ENCODE results near the gene VMA21.
A peak's percentile ranks its signal among the peaks of the same experiment; 100 is the strongest.

VMA21 gene
- total RNA-seq, result 29.6 to 183 (median 112) reads per million in 9 experiments

GRCh38 chrX:151396825-151397740, at the start of gene VMA21:
VMA21 (plus strand) TSS chrX:151397206; CDS start chrX:151397309, 103 bp downstream.
- Mint-ChIP-seq H3K27ac (peak within 1 kb of the TSS; percentile 93 to 95), H3K36me3 (ENCODE audit: insufficient read depth) (peaks cover 13% of the 10 kb centered on the region), H3K9me3 (no peaks in the 10 kb centered on the region), H3K4me3 (peak within 1 kb of the TSS; percentile 79 to 81), H3K4me1 (ENCODE audit: low read depth in 2 of 2) (peaks cover 33 to 48% of the 10 kb centered on the region in 2 donors), H3K27me3 (no peaks in the 10 kb centered on the region)
- DNase-seq (peak; percentile 68 to 78 (median 69)), ATAC-seq (replicated peaks) (peak; percentile 77)

- H3K27ac Mint-ChIP-seq, result no peak overlapping the region
- no peaks in the 10 kb centered on the region for H3K9me3 Mint-ChIP-seq
- no peak for DNase-seq
- peaks cover 0 to 6% of the 10 kb centered on the region in 2 donors for H3K4me1 Mint-ChIP-seq (ENCODE audit: low read depth in 2 of 2)
- no peaks in the 10 kb centered on the region for H3K36me3 Mint-ChIP-seq (ENCODE audit: insufficient read depth)
- H3K27me3 Mint-ChIP-seq, result peaks cover 15 to 18% of the 10 kb centered on the region in 2 donors
- no peak for ATAC-seq (replicated peaks)
- H3K4me3 Mint-ChIP-seq, result no peak overlapping the region
Observed at GRCh38 chrX:151359341-151359740, 37.7 kb upstream of the VMA21 start.

GRCh38 chrX:151359931-151360871, 36.8 kb upstream of the VMA21 start:
- peak; percentile 21 to 32 (median 23) for DNase-seq
- Mint-ChIP-seq H3K27ac (no peak overlapping the region), H3K9me3 (no peaks in the 10 kb centered on the region), H3K27me3 (peaks cover 13 to 15% of the 10 kb centered on the region in 2 donors), H3K36me3 (ENCODE audit: insufficient read depth) (no peaks in the 10 kb centered on the region), H3K4me1 (ENCODE audit: low read depth in 2 of 2) (peaks cover 0 to 6% of the 10 kb centered on the region in 2 donors), H3K4me3 (peak overlapping the region; percentile 60 to 68)
- ATAC-seq (replicated peaks), result peak; percentile 73

- Mint-ChIP-seq H3K27ac (no peak overlapping the region), H3K27me3 (peaks cover 12 to 23% of the 10 kb centered on the region in 2 donors), H3K36me3 (ENCODE audit: insufficient read depth) (no peaks in the 10 kb centered on the region), H3K9me3 (no peaks in the 10 kb centered on the region), H3K4me3 (no peak overlapping the region), H3K4me1 (ENCODE audit: low read depth in 2 of 2) (peaks cover 0 to 6% of the 10 kb centered on the region in 2 donors)
- DNase-seq (no peak), ATAC-seq (replicated peaks) (no peak)
Observed at GRCh38 chrX:151363316-151363715, 33.7 kb upstream of the VMA21 start.

GRCh38 chrX:151365579-151365978, 31.4 kb upstream of the VMA21 start:
- no peak for DNase-seq
- Mint-ChIP-seq H3K4me1 (ENCODE audit: low read depth in 2 of 2) (no peaks in the 10 kb centered on the region), H3K36me3 (ENCODE audit: insufficient read depth) (no peaks in the 10 kb centered on the region), H3K27me3 (peaks cover 14 to 20% of the 10 kb centered on the region in 2 donors), H3K27ac (no peak overlapping the region), H3K9me3 (no peaks in the 10 kb centered on the region), H3K4me3 (no peak overlapping the region)
- no peak for ATAC-seq (replicated peaks)

- H3K4me1 Mint-ChIP-seq (ENCODE audit: low read depth in 2 of 2), result peaks cover 0 to 2% of the 10 kb centered on the region in 2 donors
- peaks cover 24 to 29% of the 10 kb centered on the region in 2 donors for H3K27me3 Mint-ChIP-seq
- no peak overlapping the region for H3K27ac Mint-ChIP-seq
- ATAC-seq (replicated peaks), result peak; percentile 39
- no peak overlapping the region for H3K4me3 Mint-ChIP-seq
- no peaks in the 10 kb centered on the region for H3K9me3 Mint-ChIP-seq
- no peak for DNase-seq
- H3K36me3 Mint-ChIP-seq (ENCODE audit: insufficient read depth), result no peaks in the 10 kb centered on the region
Observed at GRCh38 chrX:151370906-151371305, 26.1 kb upstream of the VMA21 start.

- Mint-ChIP-seq H3K36me3 (ENCODE audit: insufficient read depth) (no peaks in the 10 kb centered on the region), H3K27me3 (peaks cover 0 to 9% of the 10 kb centered on the region in 2 donors), H3K27ac (no peak overlapping the region), H3K9me3 (no peaks in the 10 kb centered on the region), H3K4me3 (no peak overlapping the region), H3K4me1 (ENCODE audit: low read depth in 2 of 2) (no peaks in the 10 kb centered on the region)
- DNase-seq (no peak), ATAC-seq (replicated peaks) (no peak)
Observed at GRCh38 chrX:151384807-151385206, 12.2 kb upstream of the VMA21 start.

GRCh38 chrX:151386838-151387459, 10.1 kb upstream of the VMA21 start:
- no peak for DNase-seq
- no peak for ATAC-seq (replicated peaks)
- no peaks in the 10 kb centered on the region for H3K36me3 Mint-ChIP-seq (ENCODE audit: insufficient read depth)

GRCh38 chrX:151391722-151392121, 5.3 kb upstream of the VMA21 start:
- no peak overlapping the region for H3K4me3 Mint-ChIP-seq
- peaks cover 11 to 12% of the 10 kb centered on the region in 2 donors for H3K4me1 Mint-ChIP-seq (ENCODE audit: low read depth in 2 of 2)
- no peaks in the 10 kb centered on the region for H3K9me3 Mint-ChIP-seq
- peak overlapping the region; percentile 89 to 95 for H3K27ac Mint-ChIP-seq
- DNase-seq (no peak), ATAC-seq (replicated peaks) (no peak)
- peaks cover 12% of the 10 kb centered on the region for H3K36me3 Mint-ChIP-seq (ENCODE audit: insufficient read depth)
- H3K27me3 Mint-ChIP-seq, result no peaks in the 10 kb centered on the region

More at GRCh38 chrX:151386838-151387459, 10.1 kb upstream of the VMA21 start:
- H3K4me1 Mint-ChIP-seq (ENCODE audit: low read depth in 2 of 2), result no peaks in the 10 kb centered on the region
- no peak overlapping the region for H3K27ac Mint-ChIP-seq
- H3K27me3 Mint-ChIP-seq, result peaks cover 0 to 9% of the 10 kb centered on the region in 2 donors
- no peaks in the 10 kb centered on the region for H3K9me3 Mint-ChIP-seq
- H3K4me3 Mint-ChIP-seq, result no peak overlapping the region

- Mint-ChIP-seq H3K36me3 (ENCODE audit: insufficient read depth) (peaks cover 13% of the 10 kb centered on the region), H3K27me3 (no peaks in the 10 kb centered on the region), H3K9me3 (no peaks in the 10 kb centered on the region), H3K27ac (peak overlapping the region; percentile 94 to 95), H3K4me1 (ENCODE audit: low read depth in 2 of 2) (peaks cover 20 to 21% of the 10 kb centered on the region in 2 donors), H3K4me3 (peak overlapping the region; percentile 74 to 82)
- DNase-seq, result peak; percentile 61 to 65 (median 64)
- ATAC-seq (replicated peaks), result peak; percentile 70
Observed at GRCh38 chrX:151393514-151393913, 3.5 kb upstream of the VMA21 start.

GRCh38 chrX:151396042-151396824, 773 bp upstream of the VMA21 start:
- H3K4me3 Mint-ChIP-seq, result peak overlapping the region; percentile 79 to 81
- H3K4me1 Mint-ChIP-seq (ENCODE audit: low read depth in 2 of 2), result peaks cover 33 to 44% of the 10 kb centered on the region in 2 donors
- peak; percentile 6 for ATAC-seq (replicated peaks)

GRCh38 chrX:151397741-151398070, 700 bp downstream of the VMA21 start:
- peaks cover 30 to 45% of the 10 kb centered on the region in 2 donors for H3K4me1 Mint-ChIP-seq (ENCODE audit: low read depth in 2 of 2)
- ATAC-seq (replicated peaks), result no peak
- H3K27ac Mint-ChIP-seq, result peak overlapping the region; percentile 93 to 95
- peaks cover 13% of the 10 kb centered on the region for H3K36me3 Mint-ChIP-seq (ENCODE audit: insufficient read depth)
- H3K9me3 Mint-ChIP-seq, result no peaks in the 10 kb centered on the region
- no peak for DNase-seq
- peak overlapping the region; percentile 79 to 81 for H3K4me3 Mint-ChIP-seq
- no peaks in the 10 kb centered on the region for H3K27me3 Mint-ChIP-seq

More at GRCh38 chrX:151396042-151396824, 773 bp upstream of the VMA21 start:
- H3K27ac Mint-ChIP-seq, result peak overlapping the region; percentile 93 to 95
- no peaks in the 10 kb centered on the region for H3K27me3 Mint-ChIP-seq
- H3K36me3 Mint-ChIP-seq (ENCODE audit: insufficient read depth), result peaks cover 13% of the 10 kb centered on the region
- peak in 2 of 3 experiments; percentile 12 to 13 for DNase-seq
- no peaks in the 10 kb centered on the region for H3K9me3 Mint-ChIP-seq

Data from effector memory CD8-positive, alpha-beta T cell (primary cell).